Endometrium (tissue), 2 donors: ENCODE data around the gene CCDC92.

Experiments used
- FAIRE-seq: peaks from 2 replicates; lab custom pipeline; 2012; peaks lifted over from hg19 to GRCh38; lab: Jason Lieb, UNC
- donor health status: control.
- donor health status: control.

Gene CCDC92, protein sequence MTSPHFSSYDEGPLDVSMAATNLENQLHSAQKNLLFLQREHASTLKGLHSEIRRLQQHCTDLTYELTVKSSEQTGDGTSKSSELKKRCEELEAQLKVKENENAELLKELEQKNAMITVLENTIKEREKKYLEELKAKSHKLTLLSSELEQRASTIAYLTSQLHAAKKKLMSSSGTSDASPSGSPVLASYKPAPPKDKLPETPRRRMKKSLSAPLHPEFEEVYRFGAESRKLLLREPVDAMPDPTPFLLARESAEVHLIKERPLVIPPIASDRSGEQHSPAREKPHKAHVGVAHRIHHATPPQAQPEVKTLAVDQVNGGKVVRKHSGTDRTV

DNA sequence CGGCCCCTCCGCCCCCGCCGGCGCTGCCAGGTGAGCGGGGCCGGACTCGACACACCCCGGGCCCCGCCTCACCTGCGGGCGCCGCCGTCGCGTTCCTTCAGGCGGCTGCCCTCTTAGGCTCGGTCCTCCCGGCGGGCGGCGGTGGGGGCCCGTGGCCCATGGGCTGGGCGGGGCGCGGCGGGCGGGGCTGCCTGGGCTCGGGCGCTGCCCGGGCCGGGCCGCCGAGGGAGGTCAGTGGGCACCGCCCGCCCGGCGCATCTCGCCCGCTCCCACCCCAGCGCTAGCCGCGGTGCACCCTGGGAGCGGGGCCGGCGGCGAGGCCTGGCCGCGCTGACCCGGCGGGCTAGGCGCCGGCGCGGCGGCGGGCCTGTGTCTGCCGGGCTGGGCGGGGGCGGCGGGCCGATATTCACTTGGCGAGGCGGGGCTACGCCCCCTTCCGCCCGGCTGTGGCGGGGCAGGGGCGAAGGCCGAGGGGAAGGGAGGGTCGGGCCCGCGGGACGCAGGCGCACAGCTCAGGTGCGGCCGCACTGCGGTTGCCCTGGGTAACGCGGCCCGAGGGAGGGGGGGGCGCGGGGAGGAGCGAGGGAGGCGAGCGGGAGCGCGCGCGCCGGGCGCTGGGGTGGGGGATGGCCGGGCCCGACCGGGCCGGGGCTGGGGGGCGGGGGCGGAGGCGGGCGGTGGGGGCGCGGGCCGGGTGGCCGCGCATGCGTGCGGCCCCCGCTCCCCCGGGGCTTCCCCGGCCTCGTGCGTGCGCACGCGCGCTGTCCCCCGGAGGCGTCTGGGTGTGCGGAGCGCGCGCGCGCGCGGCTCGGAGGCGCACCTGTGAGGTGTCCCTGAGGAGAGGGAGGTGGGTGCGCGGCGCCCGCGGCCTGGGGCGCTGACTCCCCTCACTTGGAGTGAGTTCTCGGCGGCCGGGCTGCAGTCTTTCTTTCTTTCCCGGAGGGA lies at the start of gene CCDC92, which contains the start of gene ZNF664:
Gene CCDC92, minus strand, starts transcription at position 375 of the 945 bp plus-strand sequence. CDS start 28,526 bp downstream, outside the sequence.
Gene ZNF664, plus strand, starts transcription at position 759 of the 945 bp plus-strand sequence. CDS start 38,930 bp downstream, outside the sequence.
- no peak for FAIRE-seq

DNA sequence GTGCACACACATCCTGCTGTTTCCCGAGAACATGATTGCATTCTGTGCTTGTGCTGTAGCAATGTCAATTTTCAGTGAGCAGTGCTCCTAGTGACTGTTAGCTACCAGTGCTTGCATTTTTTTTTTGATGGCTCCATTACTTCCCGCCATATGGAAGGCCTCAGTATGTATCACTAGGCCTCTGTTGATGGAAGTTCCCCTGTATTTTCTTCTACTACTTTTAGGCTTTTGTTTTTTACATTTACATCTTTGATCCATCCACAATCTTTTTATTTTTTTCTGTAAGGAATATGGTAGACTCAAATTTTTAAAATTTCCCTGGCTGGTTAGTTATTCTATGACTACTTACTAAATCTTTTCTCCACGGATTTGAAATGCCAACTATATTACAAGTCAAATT lies 49.5 kb upstream of the CCDC92 start:
- FAIRE-seq = no peak

DNA sequence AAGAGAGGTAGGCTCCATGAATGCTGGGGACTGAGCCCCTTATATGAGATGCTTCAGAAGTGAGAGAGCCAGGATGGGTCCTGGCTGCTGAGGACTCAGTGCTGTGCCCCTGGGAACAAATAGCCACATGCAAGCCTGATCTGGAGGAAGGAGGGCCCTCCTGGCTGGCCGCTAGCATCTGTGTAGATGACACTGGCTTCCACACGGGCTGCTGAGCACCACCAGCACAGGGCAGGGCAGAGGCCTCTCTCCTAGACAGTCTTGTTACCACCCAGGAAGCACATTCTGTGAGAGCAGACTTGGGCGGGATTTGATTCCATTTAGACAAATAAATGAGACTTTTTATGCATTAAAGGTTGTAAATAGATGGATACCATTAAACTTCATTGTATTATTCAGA lies 48.4 kb upstream of the CCDC92 start:
- FAIRE-seq = no peak

DNA sequence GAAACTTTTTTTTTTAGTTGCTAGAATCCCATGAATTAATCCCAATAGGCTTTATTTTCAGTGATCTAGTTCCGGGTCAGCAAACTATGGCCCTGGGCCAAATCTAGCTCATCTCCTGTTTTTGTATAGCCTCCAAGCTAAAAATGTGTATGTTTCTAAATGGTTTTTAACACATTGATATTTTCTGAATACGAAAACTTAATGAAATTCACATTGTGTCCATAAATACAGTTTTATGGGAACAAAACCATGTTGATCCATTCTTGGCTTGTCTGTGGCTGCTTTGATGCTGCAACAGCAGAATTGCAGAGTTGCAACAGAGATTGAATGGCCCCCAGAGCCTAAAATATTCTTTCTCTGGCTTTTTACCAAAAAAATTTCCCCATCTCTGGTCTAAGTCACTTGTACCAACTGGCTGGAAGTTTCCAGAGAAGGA lies 47.9 kb upstream of the CCDC92 start:
- FAIRE-seq = no peak

DNA sequence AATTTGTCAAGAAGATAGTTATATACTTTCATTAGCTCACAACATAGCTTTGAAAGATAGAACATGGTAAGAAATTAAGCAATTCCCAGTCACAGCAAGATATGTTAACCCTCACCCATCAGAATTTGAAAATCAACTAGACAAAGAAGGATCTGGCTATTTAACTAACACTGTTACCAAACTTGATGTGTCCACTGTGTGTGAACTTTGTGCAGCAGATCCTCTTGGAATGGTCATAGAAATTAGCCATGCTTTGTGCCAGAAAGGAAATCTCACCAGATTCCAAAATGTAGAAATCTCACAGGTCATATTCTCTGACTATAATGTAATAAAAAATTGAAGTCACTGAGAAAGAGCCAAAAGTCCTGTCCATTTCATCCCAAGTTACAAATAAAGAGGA lies 46.5 kb upstream of the CCDC92 start:
- FAIRE-seq = no peak

DNA sequence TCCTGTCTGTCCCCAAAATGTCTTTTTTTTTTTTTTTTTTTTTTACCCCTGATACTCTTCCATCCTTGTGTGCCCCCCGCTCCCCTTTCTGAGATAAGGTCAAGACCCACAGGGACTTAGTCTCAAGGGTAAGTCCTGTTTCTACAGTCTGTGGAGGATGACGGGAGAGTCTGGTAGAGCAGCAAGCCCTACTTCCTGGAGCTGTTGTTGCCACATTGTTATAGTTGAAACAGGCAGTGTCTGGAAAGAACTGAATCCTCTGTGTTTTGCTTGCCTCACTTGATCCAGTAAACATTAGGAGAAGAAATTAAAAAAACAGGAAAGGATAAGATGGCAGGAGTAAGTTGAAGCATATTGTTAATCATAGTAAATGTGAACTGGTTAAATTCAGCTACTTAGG lies 45.9 kb upstream of the CCDC92 start:
- no peak for FAIRE-seq

DNA sequence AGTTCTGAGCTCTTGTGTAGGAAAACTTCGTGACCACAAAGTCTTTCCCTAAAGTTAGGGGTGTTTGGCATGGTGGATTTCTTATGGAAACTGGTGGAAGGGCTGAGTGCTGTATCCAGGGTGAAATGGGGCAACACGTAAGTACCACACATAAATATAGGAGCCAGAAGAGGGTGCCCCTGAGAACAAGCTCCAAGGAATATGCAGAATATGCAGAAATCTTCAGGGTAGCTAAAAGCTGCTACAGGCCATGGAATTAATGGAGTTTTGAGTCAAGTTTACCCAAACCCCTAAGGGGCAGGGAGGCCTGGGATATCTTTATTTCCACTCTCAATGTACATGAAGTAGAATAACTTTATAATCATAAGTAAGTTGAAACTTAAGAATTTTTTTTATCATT lies 44.4 kb upstream of the CCDC92 start:
- no peak for FAIRE-seq

DNA sequence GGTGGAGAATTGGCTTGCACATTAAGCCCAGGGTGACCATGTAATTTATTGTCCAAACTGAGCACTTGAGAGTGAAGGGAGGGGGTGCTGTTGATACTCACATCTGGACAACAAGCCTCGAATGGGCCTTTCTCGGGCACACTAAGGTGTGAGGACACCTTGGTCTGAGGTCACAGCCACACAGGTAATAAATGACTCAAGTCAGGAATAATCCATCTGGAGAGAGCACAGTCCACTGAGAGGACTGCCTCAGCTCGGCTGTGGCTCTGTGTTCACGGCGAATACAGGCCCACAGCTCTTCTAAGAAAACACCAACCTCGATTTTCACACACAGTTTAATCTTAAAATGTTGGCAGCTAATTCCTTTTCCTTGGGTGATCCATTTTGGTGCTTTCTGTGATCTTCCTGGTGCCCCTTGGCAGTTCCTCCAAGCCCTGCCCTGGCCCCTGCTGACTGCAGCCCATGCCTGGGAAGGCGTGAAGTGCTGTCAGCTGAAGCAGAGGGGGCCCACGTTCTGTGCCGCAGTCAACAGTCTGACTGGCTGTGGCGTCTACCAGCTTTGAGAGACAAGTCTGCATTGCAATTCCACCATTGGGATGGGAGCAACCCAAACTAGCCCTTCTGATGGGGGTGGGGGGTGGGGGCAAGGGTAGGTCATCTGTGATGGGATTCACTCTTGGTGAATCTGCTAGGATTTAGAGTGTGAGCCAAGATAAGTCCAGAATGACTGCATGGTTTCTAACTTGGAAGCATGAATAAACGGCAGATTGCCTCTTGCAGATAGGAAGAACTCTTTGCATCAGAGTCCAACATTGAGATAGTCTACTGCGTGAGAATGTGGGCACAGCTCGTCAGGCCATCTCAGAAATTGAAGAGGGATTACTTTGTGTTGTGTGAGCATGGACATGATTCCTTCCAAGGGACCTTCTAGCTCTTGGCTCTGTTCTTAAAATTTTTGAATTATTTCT lies 43.1 kb upstream of the CCDC92 start:
- FAIRE-seq = no peak

DNA sequence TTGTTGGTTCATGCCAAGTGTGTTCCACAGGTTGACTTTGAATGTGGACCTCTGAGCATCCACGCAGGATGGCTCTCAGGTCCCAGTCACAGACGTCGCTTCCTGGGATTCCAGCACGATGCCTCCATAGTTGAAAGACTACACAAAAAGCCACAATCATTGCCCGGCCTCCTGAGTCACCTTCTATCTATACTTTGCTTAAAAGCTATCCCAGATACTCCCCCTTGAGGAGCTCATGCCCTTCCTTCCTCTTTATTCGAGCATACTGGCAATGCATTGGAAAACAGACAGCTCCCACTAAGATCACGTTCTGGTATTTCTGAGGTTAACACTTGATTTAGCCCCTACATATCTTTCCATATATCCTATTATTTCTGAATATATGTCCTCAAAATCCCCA lies 40.4 kb upstream of the CCDC92 start:
- no peak for FAIRE-seq

DNA sequence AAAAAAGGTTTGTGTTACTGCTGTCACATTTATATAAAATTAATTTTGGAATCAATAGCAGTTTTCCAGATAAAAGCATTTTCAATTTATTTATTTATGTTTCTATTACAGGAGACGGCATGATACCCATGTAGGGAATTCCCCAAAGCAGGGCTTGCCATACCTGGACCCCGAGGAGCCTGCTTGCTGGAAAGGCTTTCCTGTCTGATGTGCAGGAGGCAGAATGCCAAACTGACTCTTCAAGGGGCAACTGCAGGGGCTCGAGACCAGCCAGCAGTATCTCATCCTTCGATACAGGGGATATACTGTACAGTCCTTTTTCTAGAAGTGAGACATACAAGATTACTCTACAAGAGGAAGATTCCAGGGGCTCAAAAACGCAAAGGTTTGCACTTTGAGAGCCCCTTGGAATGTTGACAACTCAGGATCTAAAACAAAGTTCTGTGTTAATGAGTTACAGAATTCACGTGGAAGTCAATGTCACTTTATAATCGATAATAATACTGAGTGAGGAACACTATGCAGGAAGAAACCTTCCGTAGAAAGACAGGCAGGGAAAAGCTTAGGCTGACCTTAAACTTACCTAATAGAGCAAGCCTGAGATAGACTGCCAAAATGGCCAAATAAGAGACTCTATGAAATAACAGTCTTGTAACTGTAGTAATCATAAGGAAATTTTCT lies 38.9 kb upstream of the CCDC92 start:
- no peak for FAIRE-seq

DNA sequence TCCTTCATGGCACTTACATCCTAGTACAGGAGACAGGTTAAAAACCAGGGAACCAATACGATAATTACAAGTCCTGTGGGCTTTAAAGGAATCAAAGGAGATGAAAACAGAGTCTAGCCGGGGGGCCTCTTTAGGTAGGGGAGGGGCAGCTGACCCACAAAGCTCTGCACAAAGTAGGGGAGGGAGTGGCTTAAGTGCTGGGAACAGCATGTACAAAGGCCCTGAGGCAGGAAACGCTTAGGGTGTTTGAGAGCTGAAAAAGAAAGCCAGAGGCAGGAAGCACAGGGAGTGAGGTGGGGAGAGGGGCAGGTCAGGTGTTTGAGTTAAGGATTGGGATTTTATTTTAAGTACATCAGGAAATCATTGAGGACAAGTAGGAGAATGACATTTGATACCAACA lies 38.1 kb upstream of the CCDC92 start:
- no peak for FAIRE-seq

DNA sequence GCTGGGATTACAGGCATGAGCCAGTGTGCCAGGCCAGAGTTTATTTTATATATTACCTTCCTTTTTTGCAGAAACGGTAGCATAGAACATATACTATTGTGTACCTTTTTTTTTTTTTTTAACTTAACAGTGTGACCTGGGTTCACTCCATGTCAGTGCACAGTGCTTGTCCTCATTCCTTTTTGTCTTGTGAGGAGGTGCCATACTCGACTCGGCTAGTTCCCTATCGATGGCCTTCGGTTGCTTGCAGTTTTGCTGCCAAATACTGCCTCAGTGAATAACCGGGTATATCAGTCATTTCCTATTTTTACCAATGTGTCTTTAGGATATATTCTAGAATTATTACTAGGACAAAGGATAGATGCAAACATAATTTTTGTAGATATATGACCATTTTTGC lies 37.1 kb upstream of the CCDC92 start:
- FAIRE-seq = no peak

DNA sequence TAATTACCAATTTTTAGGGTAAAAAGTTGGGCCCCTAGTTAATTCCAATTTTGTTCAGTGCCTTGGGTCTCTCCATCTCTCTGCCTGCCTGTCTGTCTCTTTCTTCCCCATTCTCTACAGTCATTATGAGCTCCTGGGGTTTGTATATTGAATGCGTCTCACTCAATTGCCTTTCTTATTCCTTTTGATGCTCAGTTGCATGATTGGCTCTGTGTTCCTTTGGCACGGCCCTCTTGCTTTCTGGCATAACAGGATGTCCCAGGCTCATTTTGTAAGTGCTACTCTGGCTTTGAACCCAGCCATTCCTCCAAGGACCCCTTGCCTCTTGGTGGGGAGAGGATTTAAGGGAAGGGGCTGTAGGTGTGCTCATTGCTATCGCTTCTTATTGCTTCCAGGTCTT lies 36.0 kb upstream of the CCDC92 start:
- no peak for FAIRE-seq

DNA sequence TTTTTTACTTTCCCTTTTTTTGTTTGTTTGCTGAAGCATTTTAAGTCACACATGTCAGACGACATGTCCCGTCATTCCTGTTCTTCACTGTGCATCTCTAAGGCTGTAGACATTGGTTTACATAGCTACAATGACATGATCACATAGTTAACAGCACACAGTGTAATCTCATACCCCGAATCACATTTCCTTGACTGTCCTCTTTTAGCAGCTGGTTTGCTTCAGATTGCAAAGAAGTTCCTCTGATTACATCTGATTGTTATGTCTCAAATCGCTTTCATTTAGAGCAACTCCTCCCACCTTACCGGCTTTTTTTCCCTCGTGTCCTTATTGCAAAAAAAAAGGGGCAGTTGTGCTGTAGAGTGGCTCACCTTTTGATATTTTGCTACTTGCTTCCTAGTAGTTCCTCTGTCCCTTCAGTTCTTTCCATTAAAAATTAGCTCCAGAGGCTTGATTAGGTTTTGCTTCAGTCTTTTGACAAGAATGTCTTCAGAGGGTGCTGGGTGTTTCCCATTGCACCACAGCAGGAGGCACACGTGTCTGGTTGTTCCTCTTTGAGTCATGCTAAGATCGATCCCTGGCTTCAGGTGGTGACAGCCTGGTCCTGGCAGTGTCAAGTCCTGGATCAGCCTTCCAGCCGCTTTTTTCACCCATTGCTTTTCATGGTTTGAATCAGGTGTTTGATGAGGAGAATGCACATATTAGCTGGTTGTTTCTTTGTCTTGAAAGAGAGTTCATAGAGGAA lies 35.4 kb upstream of the CCDC92 start:
- FAIRE-seq = no peak

DNA sequence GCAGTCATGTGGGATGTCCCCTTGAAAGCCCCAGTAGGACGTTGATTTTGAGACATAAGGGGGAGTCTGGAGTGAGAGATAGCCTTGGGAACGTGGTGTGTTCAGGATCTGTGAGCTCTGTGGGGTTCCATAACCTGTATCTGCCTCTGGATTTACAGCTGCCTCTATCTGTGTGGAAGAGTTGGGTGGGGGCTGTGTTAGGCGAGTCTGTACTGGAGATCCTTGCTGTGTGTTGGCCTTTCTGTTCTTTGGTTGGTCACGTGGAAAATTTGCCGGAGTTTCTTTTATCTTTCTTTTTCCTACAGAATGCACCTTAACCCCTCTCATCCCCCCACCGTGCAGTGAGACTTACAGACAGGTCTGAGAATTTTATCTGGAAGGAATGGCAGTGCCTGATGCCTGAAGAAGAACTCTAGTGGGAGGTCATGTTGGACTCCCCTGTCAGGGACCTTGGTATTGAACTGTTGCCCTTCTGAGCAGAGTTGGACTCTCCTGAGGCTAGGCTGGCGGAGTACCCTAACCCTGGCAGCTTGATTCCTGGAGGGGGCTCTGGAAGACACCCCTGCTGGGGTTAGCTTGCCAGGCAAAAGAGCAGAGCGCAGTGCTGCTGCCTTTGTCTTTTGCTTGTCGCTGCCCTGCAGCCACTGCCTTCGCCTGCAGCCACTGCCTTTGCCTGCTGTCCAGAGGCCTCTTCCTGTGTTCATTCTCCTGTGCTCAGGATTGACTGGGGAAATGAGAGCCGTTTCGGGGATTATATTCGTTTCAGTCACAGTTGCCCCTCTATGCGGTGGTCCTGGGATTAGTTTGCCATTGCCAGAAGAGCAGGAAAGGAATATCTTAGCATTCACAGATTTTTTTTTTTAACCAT lies 34.4 kb upstream of the CCDC92 start:
- no peak for FAIRE-seq

DNA sequence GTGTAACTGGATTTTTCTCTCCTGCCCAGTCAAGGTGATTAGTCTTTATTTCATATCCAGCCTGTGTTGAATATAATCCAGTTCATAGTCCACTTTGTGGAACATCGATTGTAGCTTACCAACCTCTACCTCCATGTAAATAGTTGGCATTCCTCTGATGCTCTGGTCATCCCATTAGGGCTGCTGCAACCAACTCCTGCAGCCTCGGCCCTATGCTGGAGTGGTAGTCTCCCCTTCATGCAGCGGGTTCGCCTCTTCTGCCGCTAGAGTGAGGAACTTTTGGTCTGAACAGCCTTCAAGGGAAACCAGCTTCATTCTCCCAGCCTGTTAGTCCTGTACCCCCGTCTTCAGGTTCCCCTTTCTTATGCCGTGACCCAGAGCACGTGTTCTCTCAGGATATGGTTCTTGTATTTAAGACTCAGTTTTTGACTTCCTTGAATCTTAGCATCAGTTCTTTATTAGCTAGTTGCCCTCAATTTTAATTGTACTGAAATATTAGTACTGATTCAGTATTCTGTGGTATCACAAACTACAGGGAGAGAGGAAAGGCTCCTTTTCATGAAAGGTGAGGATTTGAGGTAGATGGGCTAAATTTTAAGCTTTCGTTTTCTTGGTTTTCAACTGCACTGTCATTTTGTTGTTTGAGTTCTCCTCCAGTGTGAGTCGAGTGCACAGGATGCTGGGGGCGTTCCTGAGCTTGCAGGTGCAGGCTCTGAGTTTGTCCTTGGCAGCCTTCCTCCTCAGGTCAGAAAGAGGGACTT lies 33.6 kb upstream of the CCDC92 start:
- FAIRE-seq = no peak

DNA sequence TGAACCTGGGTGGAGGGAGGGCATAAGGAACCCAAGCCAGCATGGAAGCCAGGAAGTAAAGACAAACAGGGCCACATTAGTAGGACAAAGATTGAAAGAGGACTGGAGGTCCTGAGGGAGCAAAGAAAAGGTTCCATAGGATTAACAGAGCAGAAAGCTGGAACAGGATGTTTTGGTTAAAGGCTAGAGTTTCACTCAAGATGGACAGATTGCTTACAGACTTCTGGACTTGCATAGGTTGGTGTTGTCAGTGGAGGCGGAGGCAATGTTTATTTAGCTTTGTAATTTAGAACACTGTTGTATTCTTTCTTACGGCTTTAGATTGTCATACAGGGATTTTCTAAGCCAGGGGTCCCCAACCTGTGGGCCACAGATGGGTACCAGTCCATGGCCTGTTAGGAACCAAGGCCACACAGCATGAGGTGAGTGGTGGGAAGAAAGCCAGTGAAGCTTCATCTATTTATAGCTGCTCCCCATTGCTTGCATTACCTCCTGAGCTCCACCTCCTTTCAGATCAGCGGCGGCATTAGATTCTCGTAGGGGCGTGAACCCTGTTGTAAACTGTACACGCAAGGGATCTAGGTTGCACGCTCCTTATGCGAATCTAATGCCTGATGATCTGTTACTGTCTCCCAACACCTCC lies 31.7 kb upstream of the CCDC92 start:
- FAIRE-seq = no peak

DNA sequence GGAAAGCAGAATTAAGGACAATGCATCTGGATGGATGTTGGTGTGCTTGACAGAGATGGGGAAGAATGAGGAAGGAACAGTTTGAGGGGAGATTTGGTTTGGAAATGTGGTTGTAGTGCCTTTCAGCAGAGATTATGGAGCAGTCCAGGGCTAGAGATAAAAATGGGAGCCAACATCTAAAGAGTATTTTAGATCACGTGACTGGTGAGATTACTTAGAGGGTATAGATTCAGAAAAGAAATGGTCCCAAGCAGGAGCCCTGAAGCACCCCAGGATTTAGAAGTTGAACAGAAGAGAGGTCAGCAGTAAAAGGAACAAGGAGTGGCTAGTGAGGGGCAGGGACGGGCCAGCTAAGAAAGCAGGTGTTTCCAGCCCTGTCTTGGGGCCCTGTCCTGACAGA lies 30.0 kb upstream of the CCDC92 start:
- no peak for FAIRE-seq
